Measurements from ENCODE around the gene MGAT4C. TPM values are rescaled to one million over a fixed set of nuclear protein-coding genes. Genes with fewer than 3 reads are reported as not detected.

MGAT4C gene
- total and polyA plus RNA-seq, 11 donors = 0.13 to 15.5 (median 4.6) TPM

DNA sequence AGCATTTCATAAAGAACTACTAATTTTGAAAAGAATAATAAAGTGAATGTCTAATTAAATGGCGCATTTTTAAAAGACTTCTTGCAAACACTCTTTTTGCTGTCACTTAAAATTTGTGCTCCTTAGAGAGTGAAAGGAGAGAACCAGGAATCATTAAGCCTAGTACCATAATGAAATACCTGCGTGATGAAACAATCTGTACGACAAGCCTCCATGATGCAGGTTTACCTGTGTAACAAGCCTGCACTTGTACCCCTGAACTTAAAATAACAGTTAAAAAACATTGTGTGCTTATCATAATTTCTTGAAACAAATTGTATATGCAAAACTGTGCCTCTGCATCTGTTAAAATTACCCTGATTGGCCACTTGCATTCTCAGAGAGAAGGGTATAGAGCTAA is 108.1 kb downstream of the MGAT4C start:
- WGBS, 4 donors = 60 to 62% (median 61%) methylated on average over 3 of the region's 3 CpGs
- H3K9me3 ChIP-seq = peaks cover 0 to 7% (median 0%) of the 10 kb centered on the region in 12 donors
- TF ChIP-seq, protein P1, sequence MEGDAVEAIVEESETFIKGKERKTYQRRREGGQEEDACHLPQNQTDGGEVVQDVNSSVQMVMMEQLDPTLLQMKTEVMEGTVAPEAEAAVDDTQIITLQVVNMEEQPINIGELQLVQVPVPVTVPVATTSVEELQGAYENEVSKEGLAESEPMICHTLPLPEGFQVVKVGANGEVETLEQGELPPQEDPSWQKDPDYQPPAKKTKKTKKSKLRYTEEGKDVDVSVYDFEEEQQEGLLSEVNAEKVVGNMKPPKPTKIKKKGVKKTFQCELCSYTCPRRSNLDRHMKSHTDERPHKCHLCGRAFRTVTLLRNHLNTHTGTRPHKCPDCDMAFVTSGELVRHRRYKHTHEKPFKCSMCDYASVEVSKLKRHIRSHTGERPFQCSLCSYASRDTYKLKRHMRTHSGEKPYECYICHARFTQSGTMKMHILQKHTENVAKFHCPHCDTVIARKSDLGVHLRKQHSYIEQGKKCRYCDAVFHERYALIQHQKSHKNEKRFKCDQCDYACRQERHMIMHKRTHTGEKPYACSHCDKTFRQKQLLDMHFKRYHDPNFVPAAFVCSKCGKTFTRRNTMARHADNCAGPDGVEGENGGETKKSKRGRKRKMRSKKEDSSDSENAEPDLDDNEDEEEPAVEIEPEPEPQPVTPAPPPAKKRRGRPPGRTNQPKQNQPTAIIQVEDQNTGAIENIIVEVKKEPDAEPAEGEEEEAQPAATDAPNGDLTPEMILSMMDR (IDR thresholded peaks at IDR 0.05) = no peak
- TF ChIP-seq POLR2A (IDR thresholded peaks at IDR 0.05) = no peak
- no peaks in the 10 kb centered on the region for H3K27me3 ChIP-seq
- H3K36me3 ChIP-seq = no peaks in the 10 kb centered on the region
- intact Hi-C loops (cut with DNase I) = no loop called here
- H3K27ac ChIP-seq = no peak overlapping the region
- no peaks in the 10 kb centered on the region for H3K4me1 ChIP-seq
- ATAC-seq (no peak), DNase-seq (no peak)
- no peak overlapping the region for H3K4me3 ChIP-seq

DNA sequence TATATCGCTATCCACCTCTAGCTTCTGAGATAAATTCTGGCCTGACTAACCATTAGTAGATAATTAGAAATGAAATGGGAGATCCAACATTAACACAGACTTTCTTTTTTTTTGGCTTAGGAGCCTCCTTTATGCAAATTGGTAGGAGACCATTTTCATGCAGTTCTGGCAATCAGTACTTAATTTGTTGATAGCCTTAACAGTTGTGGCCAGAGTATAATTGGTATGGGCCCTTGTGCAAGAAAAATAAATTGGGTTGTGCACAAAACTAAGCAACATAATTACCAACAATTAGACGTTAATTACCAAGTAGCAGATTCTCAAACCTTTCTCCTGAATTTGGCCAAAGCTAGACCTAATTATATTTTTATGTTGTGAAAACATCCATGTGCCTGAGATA is 111.0 kb downstream of the MGAT4C start:
- intact Hi-C loops (cut with DNase I) = no loop called here
- Histone ChIP-seq H3K4me1 (no peaks in the 10 kb centered on the region), H3K36me3 (no peaks in the 10 kb centered on the region), H3K9me3 (no peaks in the 10 kb centered on the region), H3K4me3 (no peak overlapping the region), H3K27me3 (no peaks in the 10 kb centered on the region), H3K27ac (no peak overlapping the region)
- DNase-seq (no peak), ATAC-seq (no peak)
- 76 to 85% (median 80%) methylated on average over 2 of the region's 2 CpGs for WGBS, 4 donors
- TF ChIP-seq, protein P1 (IDR thresholded peaks at IDR 0.05) = no peak
- TF ChIP-seq POLR2A (IDR thresholded peaks at IDR 0.05) = no peak

DNA sequence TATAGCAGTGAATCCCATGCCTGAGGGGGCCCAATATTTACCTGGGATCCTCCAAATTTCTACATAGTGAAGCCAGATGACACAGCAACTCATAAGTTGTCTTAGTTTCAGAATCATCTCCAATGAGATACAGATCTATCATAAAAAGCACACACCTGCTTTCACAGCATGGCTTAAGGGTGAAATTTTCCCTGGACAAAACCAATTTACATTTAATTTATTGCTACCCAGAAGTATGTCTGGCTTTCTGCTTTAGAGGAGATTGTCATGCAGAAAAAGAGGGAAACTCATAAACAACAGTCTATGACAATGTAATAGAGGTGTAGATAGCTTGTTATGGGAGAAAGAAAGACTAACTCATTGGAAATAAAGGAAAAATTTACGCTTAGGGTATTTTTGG is 113.0 kb downstream of the MGAT4C start:
- intact Hi-C loops (cut with DNase I) = no loop called here
- H3K36me3 ChIP-seq = no peaks in the 10 kb centered on the region
- no peaks in the 10 kb centered on the region for H3K4me1 ChIP-seq
- ATAC-seq (no peak), DNase-seq (no peak)
- WGBS, 4 donors = 78 to 88% (median 85%) methylated on average over 1 of the region's 1 CpG
- TF ChIP-seq, protein P1 (IDR thresholded peaks at IDR 0.05) = no peak
- TF ChIP-seq POLR2A (IDR thresholded peaks at IDR 0.05) = no peak
- H3K4me3 ChIP-seq = no peak overlapping the region
- H3K27me3 ChIP-seq = no peaks in the 10 kb centered on the region
- H3K27ac ChIP-seq = no peak overlapping the region
- no peaks in the 10 kb centered on the region for H3K9me3 ChIP-seq

DNA sequence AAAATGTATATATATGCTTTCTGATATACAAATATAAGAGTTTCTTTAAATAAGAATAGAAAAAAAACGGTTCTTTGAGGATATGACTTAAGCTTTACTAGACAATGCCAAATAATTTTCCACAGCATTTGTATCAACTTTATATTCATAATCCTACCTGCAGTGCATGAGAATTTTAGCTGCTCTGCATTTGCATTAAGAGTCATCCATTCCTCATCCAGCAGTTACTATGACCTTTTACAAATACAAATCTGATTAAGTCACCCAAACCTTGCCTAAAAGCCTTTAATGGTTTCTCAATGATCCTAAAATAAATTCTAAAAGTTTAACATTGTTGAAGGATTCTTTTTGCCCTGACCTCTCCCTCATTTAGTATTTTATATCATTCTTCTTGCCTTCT is 116.5 kb downstream of the MGAT4C start:
- TF ChIP-seq, protein P1 (IDR thresholded peaks at IDR 0.05) = no peak
- TF ChIP-seq POLR2A (IDR thresholded peaks at IDR 0.05) = no peak
- no peaks in the 10 kb centered on the region for H3K9me3 ChIP-seq
- intact Hi-C loops (cut with DNase I) = no loop called here
- 67 to 79% (median 73%) methylated on average over 1 of the region's 1 CpG for WGBS, 4 donors
- ATAC-seq (no peak), DNase-seq (no peak)
- H3K4me3 ChIP-seq = no peak overlapping the region
- H3K27me3 ChIP-seq = no peaks in the 10 kb centered on the region
- H3K36me3 ChIP-seq = no peaks in the 10 kb centered on the region
- no peak overlapping the region for H3K27ac ChIP-seq
- H3K4me1 ChIP-seq = no peaks in the 10 kb centered on the region
